ENCODE measurements around the gene SLC15A4.

Gene SLC15A4

GRCh38 chr12:128791395-128792322 lies 32.1 kb downstream of the SLC15A4 start:
- TF ChIP-seq RARB (CRISPR knock-in tag; IDR thresholded peaks at IDR 0.05) = no peak
- no peak for TF ChIP-seq CSRNP3 (CRISPR knock-in tag; IDR thresholded peaks at IDR 0.05)
- TF ChIP-seq POU6F1 (CRISPR knock-in tag; IDR thresholded peaks at IDR 0.05; ENCODE audit: borderline replicate concordance, low read depth) = no peak
- no peak for TF ChIP-seq GLIS3 (CRISPR knock-in tag; IDR thresholded peaks at IDR 0.05)
- no peak for TF ChIP-seq ZFP3 (CRISPR knock-in tag; IDR thresholded peaks at IDR 0.05)
- no peak for TF ChIP-seq ARNTL (CRISPR knock-in tag; IDR thresholded peaks at IDR 0.05; ENCODE audit: borderline replicate concordance, low read depth)
- no peak for TF ChIP-seq CREB5 (CRISPR knock-in tag; IDR thresholded peaks at IDR 0.05; ENCODE audit: low read depth)
- TF ChIP-seq CSDC2 (CRISPR knock-in tag; IDR thresholded peaks at IDR 0.05) = no peak
- no peak for TF ChIP-seq SNAI2 (CRISPR knock-in tag; IDR thresholded peaks at IDR 0.05)
- TF ChIP-seq BACH2 (CRISPR knock-in tag; IDR thresholded peaks at IDR 0.05; ENCODE audit: borderline replicate concordance) = no peak
- TF ChIP-seq TOX (CRISPR knock-in tag; IDR thresholded peaks at IDR 0.05; ENCODE audit: borderline replicate concordance) = no peak
- no peak for TF ChIP-seq ZNF565 (CRISPR knock-in tag; conservative IDR thresholded peaks at IDR 0.05; ENCODE audit: low read depth)
- TF ChIP-seq ZC3H10 (CRISPR knock-in tag; IDR thresholded peaks at IDR 0.05) = no peak
- TF ChIP-seq ZNF70 (CRISPR knock-in tag; IDR thresholded peaks at IDR 0.05) = no peak
- ATAC-seq = no peak

GRCh38 chr12:128790653-128791373 lies 32.9 kb downstream of the SLC15A4 start:
- no peak for ATAC-seq
- TF ChIP-seq BACH2 (CRISPR knock-in tag; IDR thresholded peaks at IDR 0.05; ENCODE audit: borderline replicate concordance) (no peak), ZNF70 (CRISPR knock-in tag; IDR thresholded peaks at IDR 0.05) (no peak), ZFP30 (CRISPR knock-in tag; IDR thresholded peaks at IDR 0.05) (no peak), CREB5 (CRISPR knock-in tag; IDR thresholded peaks at IDR 0.05; ENCODE audit: low read depth) (no peak), OSR1 (CRISPR knock-in tag; IDR thresholded peaks at IDR 0.05) (no peak), ZC3H10 (CRISPR knock-in tag; IDR thresholded peaks at IDR 0.05) (no peak), ZNF8 (CRISPR knock-in tag; IDR thresholded peaks at IDR 0.05) (no peak), ESRRG (CRISPR knock-in tag; IDR thresholded peaks at IDR 0.05) (no peak), PPARA (CRISPR knock-in tag; IDR thresholded peaks at IDR 0.05; ENCODE audit: borderline replicate concordance) (no peak), SNAI2 (CRISPR knock-in tag; IDR thresholded peaks at IDR 0.05) (no peak), PATZ1 (CRISPR knock-in tag; IDR thresholded peaks at IDR 0.05; ENCODE audit: borderline replicate concordance) (no peak), ZNF565 (CRISPR knock-in tag; conservative IDR thresholded peaks at IDR 0.05; ENCODE audit: low read depth) (no peak)

GRCh38 chr12:128790221-128790620 lies 33.5 kb downstream of the SLC15A4 start:
- ATAC-seq = no peak
- TF ChIP-seq GLIS3 (CRISPR knock-in tag; IDR thresholded peaks at IDR 0.05) (no peak), TSHZ2 (CRISPR knock-in tag; IDR thresholded peaks at IDR 0.05) (no peak), PPARA (CRISPR knock-in tag; IDR thresholded peaks at IDR 0.05; ENCODE audit: borderline replicate concordance) (no peak), TCF4 (CRISPR knock-in tag; IDR thresholded peaks at IDR 0.05; ENCODE audit: borderline replicate concordance) (no peak), CSRNP3 (CRISPR knock-in tag; IDR thresholded peaks at IDR 0.05) (no peak), RARB (CRISPR knock-in tag; IDR thresholded peaks at IDR 0.05) (no peak), OSR1 (CRISPR knock-in tag; IDR thresholded peaks at IDR 0.05) (no peak)

Data from SK-N-SH treated with all-trans-retinoic acid at 6 μM for 48 hours (cell line).